Measurements from ENCODE around the gene CDS2.

GRCh38 chr20:5146871-5147592 lies 20.2 kb downstream of the CDS2 start:
- TF ChIP-seq CTCF (conservative IDR thresholded peaks at IDR 0.05; ENCODE audit: low read length) (no peak), EZH2phosphoT487 (IDR thresholded peaks at IDR 0.05; ENCODE audit: borderline replicate concordance, low read depth, low read length) (no peak)

Measured in OCI-LY7 (cell line).